GM12878 (cell line): Measurements from ENCODE around the gene LANCL2. TPM values are rescaled to one million over a fixed set of nuclear protein-coding genes. Genes with fewer than 3 reads are reported as not detected.

Source experiments
- ATAC-seq: fragments of 200-7000 bp; cut with Tn5 transposase; 3 replicates; pipeline ENCODE4 v1.9.1; 2020; ENCODE audit warnings: mild to moderate bottlenecking, moderate library complexity
- BruUV-seq: library from RNA; stranded (reverse); fragments of 400-500 nt; replicated peaks from 2 replicates; lab custom pipeline; 2021; lab: Mats Ljungman, UMichigan
- CTCF ChIA-PET: fragments of 300-600 bp; sonication (Branson Sonifier 250); formaldehyde crosslinking; extraction: SDS; loops from one replicate; lab custom pipeline; 2021; ENCODE audit warnings: inconsistent platforms; lab: Yijun Ruan, JAX
- POLR2A ChIA-PET: fragments of 350-600 bp; formaldehyde crosslinking; extraction: SDS; loops from one replicate; lab custom pipeline; 2021; ENCODE audit warnings: inconsistent platforms; lab: Charles Lee
- RAD21 ChIA-PET: fragments of 300-600 bp; sonication (Branson Sonifier 250); formaldehyde crosslinking; loops from one replicate; lab custom pipeline; 2023; ENCODE audit warnings: antibody characterized with exemption; ENCODE audit not compliant: unreplicated experiment; lab: Charles Lee
- SMC1A ChIA-PET: fragments of 300-600 bp; sonication (Branson Sonifier 250); formaldehyde crosslinking; loops from one replicate; lab custom pipeline; 2023; ENCODE audit not compliant: unreplicated experiment, uncharacterized antibody; lab: Charles Lee
- DNase-seq: peaks from one replicate; pipeline ENCODE4 v3.0.0-alpha.2; 2011; ENCODE audit warnings: low read depth, low spot score
- FAIRE-seq: peaks from 3 replicates; lab custom pipeline; 2011; peaks lifted over from hg19 to GRCh38; lab: Jason Lieb, UNC
- H2AFZ ChIP-seq: 2 replicates; pipeline ENCODE4 v1.6.0; 2011; ENCODE audit warnings: low read depth, low read length, control low read depth; ENCODE audit not compliant: control insufficient read depth
- H3K27ac ChIP-seq: 2 replicates; pipeline ENCODE4 v1.5.1; 2011; ENCODE audit warnings: control low read depth; ENCODE audit not compliant: control insufficient read depth, insufficient read depth
- H3K27me3 ChIP-seq, 2 experiments: replicated peaks in 1 of 2; 2 replicates each; pipeline versions ENCODE4 v1.6.0 to v1.6.1; 2011; ENCODE audit warnings: low read length in 1 of 2; ENCODE audit not compliant: control insufficient read depth in 2 of 2, insufficient read depth in 2 of 2
- H3K36me3 ChIP-seq, 2 experiments: 2 replicates each; pipeline ENCODE4 v1.5.1; 2011; ENCODE audit warnings: low read length in 1 of 2; ENCODE audit not compliant: control insufficient read depth in 2 of 2, insufficient read depth in 2 of 2
- H3K4me1 ChIP-seq: 2 replicates; pipeline ENCODE4 v1.6.1; 2011; ENCODE audit warnings: mild to moderate bottlenecking, low read length, moderate library complexity, mixed read lengths; ENCODE audit not compliant: control insufficient read depth, insufficient read depth
- H3K4me2 ChIP-seq: 2 replicates; pipeline ENCODE4 v1.6.0; 2011; ENCODE audit warnings: control low read depth; ENCODE audit not compliant: control insufficient read depth, insufficient read depth
- H3K4me3 ChIP-seq: fragments of 200-600 bp; sonication (generic); 2 replicates; pipeline ENCODE4 v1.5.1; 2016
- H3K79me2 ChIP-seq: 2 replicates; pipeline ENCODE4 v1.6.0; 2011; ENCODE audit warnings: low read length; ENCODE audit not compliant: control insufficient read depth, insufficient read depth
- H3K9ac ChIP-seq: 2 replicates; pipeline ENCODE4 v1.8.0; 2011; ENCODE audit warnings: low read length, control low read depth, mixed read lengths; ENCODE audit not compliant: control insufficient read depth, insufficient read depth
- H3K9me3 ChIP-seq: replicated peaks from 3 replicates; pipeline ENCODE4 v1.5.1; 2011; ENCODE audit warnings: mild to moderate bottlenecking, low read length; ENCODE audit not compliant: control insufficient read depth, insufficient read depth
- H4K20me1 ChIP-seq: 2 replicates; pipeline ENCODE4 v1.6.0; 2011; ENCODE audit not compliant: control insufficient read depth, insufficient read depth
- CBX3 ChIP-seq: fragments of 200-600 bp; sonication (generic); IDR thresholded peaks from 2 replicates; pipeline ENCODE4 v1.6.1; 2016; ENCODE audit warnings: low read depth, borderline replicate concordance
- NFIC ChIP-seq: IDR thresholded peaks from 2 replicates; pipeline ENCODE4 v1.6.1; 2012; ENCODE audit warnings: low read depth, mild to moderate bottlenecking, inconsistent platforms, low read length, moderate library complexity
- NR2F1 ChIP-seq: fragments of 450-650 bp; conservative IDR thresholded peaks from 2 replicates; pipeline ENCODE4 v1.6.1; 2017; ENCODE audit warnings: mild to moderate bottlenecking
- WGBS: methylation state at CpG from one replicate; pipeline ENCODE4 v1.1.6; 2016; ENCODE audit warnings: low lambda C conversion rate; ENCODE audit not compliant: insufficient replicate concordance, insufficient coverage; ENCODE audit errors: missing lambda C conversion rate; 5-methylcytosine and 5-hydroxymethylcytosine counted together
- in situ Hi-C: fragments of 300-500 bp; cut with MboI; formaldehyde crosslinking; loops from 9 replicates; pipeline ENCODE4 v1.14.3; 2018; ENCODE audit warnings: mixed read lengths
- intact Hi-C: fragments of 100-400 bp; cut with micrococcal nuclease; formaldehyde crosslinking; loops from one replicate; pipeline ENCODE4 v1.14.2; 2022; ENCODE audit not compliant: unreplicated experiment
- polyA plus RNA-seq, 11 experiments: library from polyadenylated mRNA; depleted of rRNA in 4 of 11; unstranded in 6 of 11; stranded (reverse) in 5 of 11; fragments of >200 nt; fragmentation: Nextera tagmentation in 4 of 11; fragmentation: Illumina TruSeq in 1 of 11; extraction: Ambion mirVana in 4 of 11; extraction: Trizol in 1 of 11; gene quantifications; 1 replicate in 1 of 11; 2 replicates in 10 of 11; pipeline versions ENCODE4 v1.2.1 to v1.2.3, GENCODE V29; 2011 to 2016; ENCODE audit warnings: inconsistent platforms in 2 of 11, missing spikeins in 2 of 11, low read depth in 1 of 11
- total RNA-seq, 4 experiments: library from RNA; depleted of rRNA in 3 of 4; stranded (reverse); fragments of >200 nt in 3 of 4; fragmentation: Illumina TruSeq in 1 of 4; extraction: Trizol in 1 of 4; gene quantifications; 2 replicates each; pipeline versions ENCODE4 v1.2.1 to v1.2.3, GENCODE V29; 2013 to 2021
- TF ChIP-seq, protein P1 (sequence below): fragments of 450-650 bp; IDR thresholded peaks from 2 replicates; pipeline ENCODE4 v1.6.1; 2018; ENCODE audit warnings: mild to moderate bottlenecking, low read depth, moderate library complexity; ENCODE audit not compliant: partially characterized antibody

LANCL2 gene
- total and polyA plus RNA-seq, 10 of the 15 experiments (the other 5 are each of a cell fraction or from before 2014, with no cell fraction given): 8.1 to 28.6 (median 16.4) TPM

DNA sequence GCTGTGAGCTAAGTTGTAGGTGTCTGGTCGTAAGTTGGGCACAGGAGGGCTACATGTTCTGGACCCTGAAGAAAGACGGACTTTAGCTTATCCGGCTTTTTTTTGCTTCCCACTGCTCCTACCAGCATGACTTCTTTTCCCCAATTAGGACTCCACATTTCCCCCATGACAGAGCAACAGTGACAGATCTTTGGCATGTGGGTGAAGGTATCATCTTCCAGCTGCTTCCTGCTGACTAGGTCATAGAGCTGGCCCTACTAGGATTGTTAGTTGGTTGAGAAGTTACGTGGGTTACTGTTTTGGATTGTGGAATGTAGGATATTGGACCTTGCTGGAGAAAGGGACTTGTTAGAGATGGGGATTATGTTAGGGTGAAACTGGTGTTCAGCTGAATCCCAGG is 21.4 kb downstream of the LANCL2 start:
- SMC1A ChIA-PET: no interaction called here
- WGBS: 96% methylated on average over 4 of the region's 4 CpGs
- no peak overlapping the region for H3K27ac ChIP-seq
- H3K9me3 ChIP-seq: peaks cover 9% of the 10 kb centered on the region; the same call in 2 of the 3 replicates
- H3K4me1 ChIP-seq: no peaks in the 10 kb centered on the region
- no peak overlapping the region for H2AFZ ChIP-seq
- POLR2A ChIA-PET: interaction anchor here (0.5 kb wide), 1 partner anchor 31 kb away, joined by 4 read pairs; no protein-coding TSS in a partner anchor
- BruUV-seq: no TSS peak
- ATAC-seq: no peak
- no peak overlapping the region for H3K9ac ChIP-seq
- H3K79me2 ChIP-seq: no peaks in the 10 kb centered on the region
- no peak overlapping the region for H3K4me2 ChIP-seq
- TF ChIP-seq NFIC: no peak
- no peak for TF ChIP-seq NR2F1
- TF ChIP-seq CBX3: no peak
- TF ChIP-seq, protein P1, sequence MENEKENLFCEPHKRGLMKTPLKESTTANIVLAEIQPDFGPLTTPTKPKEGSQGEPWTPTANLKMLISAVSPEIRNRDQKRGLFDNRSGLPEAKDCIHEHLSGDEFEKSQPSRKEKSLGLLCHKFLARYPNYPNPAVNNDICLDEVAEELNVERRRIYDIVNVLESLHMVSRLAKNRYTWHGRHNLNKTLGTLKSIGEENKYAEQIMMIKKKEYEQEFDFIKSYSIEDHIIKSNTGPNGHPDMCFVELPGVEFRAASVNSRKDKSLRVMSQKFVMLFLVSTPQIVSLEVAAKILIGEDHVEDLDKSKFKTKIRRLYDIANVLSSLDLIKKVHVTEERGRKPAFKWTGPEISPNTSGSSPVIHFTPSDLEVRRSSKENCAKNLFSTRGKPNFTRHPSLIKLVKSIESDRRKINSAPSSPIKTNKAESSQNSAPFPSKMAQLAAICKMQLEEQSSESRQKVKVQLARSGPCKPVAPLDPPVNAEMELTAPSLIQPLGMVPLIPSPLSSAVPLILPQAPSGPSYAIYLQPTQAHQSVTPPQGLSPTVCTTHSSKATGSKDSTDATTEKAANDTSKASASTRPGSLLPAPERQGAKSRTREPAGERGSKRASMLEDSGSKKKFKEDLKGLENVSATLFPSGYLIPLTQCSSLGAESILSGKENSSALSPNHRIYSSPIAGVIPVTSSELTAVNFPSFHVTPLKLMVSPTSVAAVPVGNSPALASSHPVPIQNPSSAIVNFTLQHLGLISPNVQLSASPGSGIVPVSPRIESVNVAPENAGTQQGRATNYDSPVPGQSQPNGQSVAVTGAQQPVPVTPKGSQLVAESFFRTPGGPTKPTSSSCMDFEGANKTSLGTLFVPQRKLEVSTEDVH: no peak
- H4K20me1 ChIP-seq: no peaks in the 10 kb centered on the region
- no peak overlapping the region for H3K4me3 ChIP-seq
- no peaks in the 10 kb centered on the region for H3K36me3 ChIP-seq
- intact Hi-C loops (no loop called here), in situ Hi-C loops (no loop called here)
- no peak for FAIRE-seq
- CTCF ChIA-PET: no interaction called here
- no peak for DNase-seq
- H3K27me3 ChIP-seq: no peaks in the 10 kb centered on the region
- RAD21 ChIA-PET: no interaction called here
